PC-9 (cell line): ENCODE results near the gene INPP5A.

ENCODE experiments used
- CTCF ChIP-seq: fragments of 200-600 bp; sonication (generic); conservative IDR thresholded peaks from 2 replicates; pipeline ENCODE4 v1.6.1; 2017; ENCODE audit warnings: mixed run types, antibody characterized with exemption, mild to moderate bottlenecking, moderate library complexity
- EZH2 ChIP-seq: fragments of 200-600 bp; sonication (generic); IDR thresholded peaks from 2 replicates; pipeline ENCODE4 v1.8.0; 2017; ENCODE audit warnings: antibody characterized with exemption, low read depth

DNA sequence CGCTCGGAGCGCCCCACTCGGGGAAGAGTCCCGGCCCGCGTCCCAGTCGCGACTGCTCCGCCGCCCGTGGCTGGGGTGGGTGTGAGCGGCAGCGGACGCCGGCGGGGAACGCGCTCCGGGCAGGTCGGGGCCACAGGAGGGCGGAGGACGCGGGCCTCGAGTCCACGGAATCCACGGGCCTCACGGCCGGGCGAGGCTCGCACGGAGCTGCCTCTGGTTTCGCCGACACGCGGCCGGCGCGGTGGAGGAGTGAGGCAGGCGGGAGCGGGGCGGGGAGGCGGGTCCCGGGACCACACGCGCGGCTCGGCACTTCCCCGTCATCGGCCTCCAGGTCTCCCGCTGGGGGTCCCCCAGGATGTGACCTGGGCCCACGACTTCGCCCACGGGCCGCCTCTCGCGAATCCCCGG lies 248.9 kb downstream of the INPP5A start:
- TF ChIP-seq CTCF: no peak
- TF ChIP-seq EZH2: no peak
